GM19351 (cell line): ENCODE data around the gene EME2.

Source experiments
- ATAC-seq: cut with Tn5 transposase; IDR thresholded peaks from one replicate; pipeline ENCODE4 v1.9.1; 2021; ENCODE audit warnings: mild to moderate bottlenecking, moderate library complexity; ENCODE audit not compliant: unreplicated experiment

EME2 gene

GRCh38 chr16:1766231-1766630, 6.4 kb upstream of the EME2 start:
- no peak for ATAC-seq

DNA sequence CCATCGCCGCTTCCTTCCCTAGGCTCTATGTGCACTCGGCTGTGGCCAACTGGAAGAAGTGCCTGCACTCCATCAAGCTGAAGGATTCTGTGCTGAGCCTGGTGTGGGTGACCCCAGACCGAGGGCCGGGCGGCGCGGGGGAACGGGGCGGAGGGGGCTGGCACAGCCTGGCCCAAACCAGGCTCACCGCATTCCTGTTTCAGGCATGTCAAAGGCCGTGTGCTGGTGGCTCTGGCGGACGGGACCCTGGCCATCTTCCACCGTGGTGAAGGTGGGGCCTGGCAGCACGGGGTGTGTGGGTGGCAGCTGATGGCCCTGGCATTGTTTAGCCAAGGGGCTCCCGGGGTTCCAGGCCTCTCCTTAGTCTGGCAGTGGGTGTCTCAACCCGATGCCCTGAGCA, 5.9 kb upstream of the EME2 start:
- no peak for ATAC-seq

DNA sequence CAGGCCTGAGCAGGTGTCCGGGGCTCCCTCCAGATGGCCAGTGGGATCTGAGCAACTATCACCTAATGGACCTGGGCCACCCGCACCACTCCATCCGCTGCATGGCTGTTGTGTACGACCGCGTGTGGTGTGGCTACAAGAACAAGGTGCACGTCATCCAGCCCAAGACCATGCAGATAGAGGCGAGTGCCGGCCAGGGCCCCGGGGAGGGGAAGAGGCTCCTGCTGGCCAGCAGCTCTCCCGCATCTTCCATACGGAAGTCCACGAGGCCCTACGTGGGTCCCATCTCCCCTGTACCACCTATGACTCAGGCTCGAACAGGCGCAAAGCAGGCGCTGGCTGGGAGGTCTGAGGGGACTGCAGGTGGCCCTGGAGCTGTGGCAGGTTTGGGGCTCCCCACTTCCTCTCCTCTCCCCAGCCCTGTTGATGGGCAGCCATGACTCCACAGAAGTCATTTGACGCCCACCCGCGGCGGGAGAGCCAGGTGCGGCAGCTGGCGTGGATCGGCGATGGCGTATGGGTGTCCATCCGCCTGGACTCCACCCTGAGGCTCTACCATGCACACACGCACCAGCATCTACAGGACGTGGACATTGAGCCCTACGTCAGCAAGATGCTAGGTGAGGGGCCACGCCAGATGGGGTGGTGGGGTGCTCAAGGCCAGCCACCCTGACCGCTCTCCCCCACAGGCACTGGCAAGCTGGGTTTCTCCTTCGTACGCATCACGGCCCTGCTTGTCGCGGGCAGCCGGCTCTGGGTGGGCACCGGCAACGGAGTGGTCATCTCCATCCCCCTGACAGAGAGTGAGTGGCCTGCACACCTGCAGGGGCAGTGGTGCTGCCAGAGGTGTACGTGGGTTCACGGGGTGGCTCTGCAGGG, 5.3 kb upstream of the EME2 start:
- no peak for ATAC-seq

DNA sequence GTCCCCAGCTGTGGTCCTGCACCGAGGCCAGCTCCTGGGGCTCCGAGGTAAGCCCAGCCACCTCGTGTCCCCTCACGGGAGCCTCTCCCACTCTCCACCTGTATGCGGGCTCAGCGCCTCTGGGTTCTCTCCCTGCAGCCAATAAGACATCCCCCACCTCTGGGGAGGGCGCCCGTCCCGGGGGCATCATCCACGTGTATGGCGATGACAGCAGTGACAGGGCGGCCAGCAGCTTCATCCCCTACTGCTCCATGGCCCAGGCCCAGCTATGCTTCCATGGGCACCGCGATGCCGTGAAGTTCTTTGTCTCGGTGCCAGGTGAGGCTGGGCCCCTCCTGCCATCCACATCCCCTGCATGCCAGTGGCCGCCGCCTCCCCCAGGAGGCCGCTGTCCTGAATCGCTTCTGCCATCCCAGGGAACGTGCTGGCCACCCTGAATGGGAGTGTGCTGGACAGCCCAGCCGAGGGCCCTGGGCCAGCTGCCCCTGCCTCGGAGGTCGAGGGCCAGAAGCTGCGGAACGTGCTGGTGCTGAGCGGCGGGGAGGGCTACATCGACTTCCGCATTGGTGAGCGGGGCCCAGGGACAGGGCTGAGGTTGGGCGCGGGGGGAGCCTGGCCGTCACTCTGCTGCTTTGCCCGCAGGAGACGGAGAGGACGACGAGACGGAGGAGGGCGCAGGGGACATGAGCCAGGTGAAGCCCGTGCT, 4.4 kb upstream of the EME2 start:
- ATAC-seq: no peak

GRCh38 chr16:1768767-1769401, 3.7 kb upstream of the EME2 start:
- ATAC-seq: no peak

GRCh38 chr16:1769402-1770300, 3.0 kb upstream of the EME2 start:
- ATAC-seq: no peak

DNA sequence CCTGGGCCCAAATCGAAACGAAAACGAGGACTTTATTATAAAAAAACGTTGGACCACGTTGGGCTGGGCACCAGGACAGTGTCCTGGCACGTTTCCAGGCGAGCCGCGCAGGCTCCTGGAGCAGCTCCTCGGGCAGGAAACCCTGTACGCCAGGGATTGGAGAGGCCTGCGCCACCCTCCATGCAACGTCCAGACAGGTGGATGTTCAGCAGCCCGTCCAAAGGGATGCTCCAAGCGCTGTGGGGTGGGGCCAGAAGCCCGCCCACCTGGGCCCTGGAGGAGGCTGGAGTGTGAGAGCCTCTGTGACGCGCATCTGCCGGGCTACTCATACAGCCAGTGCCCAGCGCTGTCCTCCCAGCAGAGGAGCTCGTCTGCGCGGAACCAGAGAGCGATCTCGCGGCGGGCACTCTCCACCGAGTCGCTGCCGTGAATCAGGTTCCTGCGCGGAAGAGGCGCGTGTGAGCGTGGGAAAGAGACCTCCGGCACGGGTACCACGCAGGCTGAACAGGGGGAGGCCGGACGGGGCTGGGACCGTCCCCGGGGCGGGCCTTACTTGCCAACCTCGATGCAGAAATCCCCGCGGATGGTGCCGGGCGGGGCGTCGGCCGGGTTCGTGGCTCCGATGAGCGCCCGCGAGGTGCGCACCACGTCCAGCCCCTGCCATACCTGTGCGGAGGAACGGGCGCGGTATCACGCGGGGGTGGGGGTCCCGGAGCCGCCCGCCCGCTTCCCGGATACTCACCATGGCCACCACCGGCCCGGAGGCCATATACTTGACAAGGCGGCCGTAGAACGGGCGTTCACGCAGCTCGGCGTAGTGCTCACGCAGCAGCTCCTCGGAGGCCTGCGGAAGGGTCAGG, 2.1 kb upstream of the EME2 start:
- no peak for ATAC-seq

- no peak for ATAC-seq
Measured at GRCh38 chr16:1771188-1771863, 1.3 kb upstream of the EME2 start, which contains the start of gene NME3. TSS of gene NME3 (minus strand) at chr16:1771543. CDS start at chr16:1771534, 9 bp downstream.

- ATAC-seq: no peak
Measured at GRCh38 chr16:1771864-1772361, 697 bp upstream of the EME2 start.

GRCh38 chr16:1772908-1773702, 495 bp downstream of the EME2 start, which contains the start of gene MRPS34:
TSS of gene MRPS34 (minus strand) at chr16:1773134. CDS start at chr16:1773119, 15 bp downstream.
- peak; percentile 57 for ATAC-seq

- ATAC-seq: no peak
Measured at GRCh38 chr16:1773703-1774447, 1.3 kb downstream of the EME2 start.

GRCh38 chr16:1774448-1774780, 1.8 kb downstream of the EME2 start:
- no peak for ATAC-seq

DNA sequence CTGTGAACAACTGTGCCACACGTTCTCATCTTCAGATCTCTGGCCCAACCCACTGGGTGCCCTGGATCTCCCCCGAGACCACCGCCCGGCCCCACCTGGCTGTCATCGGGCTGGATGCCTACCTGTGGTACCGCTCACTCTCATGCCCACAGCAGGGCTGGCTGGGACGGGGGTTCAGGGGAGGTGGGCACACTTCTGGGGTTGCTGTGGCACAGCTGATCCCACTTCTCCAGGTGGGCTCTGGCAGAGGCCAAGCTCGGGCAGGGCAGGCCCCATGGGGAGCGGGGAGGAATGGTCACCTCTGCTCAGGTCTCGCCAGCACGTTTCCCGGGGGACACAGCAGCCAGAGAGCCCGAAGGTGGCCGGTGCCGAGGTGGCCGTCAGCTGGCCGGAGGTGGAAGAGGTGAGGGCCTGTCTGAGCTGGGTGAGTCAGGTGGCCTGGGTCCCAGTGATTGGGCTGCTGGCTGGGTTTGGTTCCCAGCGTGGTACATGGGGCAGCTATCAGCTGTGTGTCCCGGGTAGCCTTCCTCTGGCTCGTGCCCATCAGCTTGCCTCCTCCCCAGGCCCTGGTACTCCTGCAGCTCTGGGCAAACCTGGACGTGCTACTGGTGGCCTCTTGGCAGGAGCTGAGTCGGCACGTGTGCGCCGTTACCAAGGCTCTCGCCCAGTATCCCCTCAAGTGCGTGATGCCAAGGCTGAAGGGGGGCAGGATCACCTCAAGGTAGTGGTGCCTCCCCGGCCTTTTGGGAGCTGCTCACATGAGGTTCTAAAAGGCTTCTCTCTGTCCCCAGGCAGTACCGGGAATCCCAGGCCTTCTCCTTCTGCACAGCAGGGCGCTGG, 2.6 kb downstream of the EME2 start:
- ATAC-seq: no peak

GRCh38 chr16:1775846-1776671, 3.4 kb downstream of the EME2 start:
- ATAC-seq: no peak

DNA sequence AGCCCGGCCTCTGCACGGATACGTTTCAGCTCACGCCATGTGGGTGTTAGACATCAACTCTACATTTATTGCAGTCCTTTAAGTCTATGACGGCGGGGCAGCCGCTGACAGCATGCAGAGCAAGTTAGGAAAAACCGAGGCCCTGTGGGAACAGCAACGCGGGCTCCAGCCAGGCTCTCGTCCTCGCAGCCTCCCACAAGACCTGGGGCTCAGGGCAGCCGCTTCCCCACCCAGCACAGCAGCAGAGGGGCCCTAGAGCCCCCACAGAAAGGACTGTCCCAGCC, 4.0 kb downstream of the EME2 start:
- ATAC-seq: no peak

- ATAC-seq: no peak
Measured at GRCh38 chr16:1776991-1777374, 4.4 kb downstream of the EME2 start.
